Measurements from ENCODE around the gene IRF2.

The IRF2 gene

GRCh38 chr4:184450045-184450444, 24.3 kb downstream of the IRF2 start:
- DNase-seq = no peak

DNA sequence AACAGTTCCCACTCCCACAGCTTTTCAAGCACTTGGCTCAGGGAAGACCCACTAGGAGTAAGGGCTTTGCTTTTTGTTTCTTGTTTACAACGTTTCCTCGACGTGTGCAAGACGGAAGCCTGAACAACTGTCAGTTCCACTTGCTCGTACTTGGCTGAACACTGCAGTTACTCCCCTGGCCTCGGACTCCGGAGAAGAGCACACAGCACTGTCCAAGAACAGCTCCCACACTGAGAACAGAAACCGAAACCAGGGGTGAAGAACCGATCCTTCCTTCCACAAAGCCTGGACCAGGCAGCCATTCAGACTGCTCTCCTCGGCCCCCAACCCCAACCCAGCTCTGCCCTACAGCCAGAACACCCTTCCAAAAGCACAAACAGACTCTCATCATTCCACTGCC, 25.5 kb downstream of the IRF2 start:
- no peak for DNase-seq

DNA sequence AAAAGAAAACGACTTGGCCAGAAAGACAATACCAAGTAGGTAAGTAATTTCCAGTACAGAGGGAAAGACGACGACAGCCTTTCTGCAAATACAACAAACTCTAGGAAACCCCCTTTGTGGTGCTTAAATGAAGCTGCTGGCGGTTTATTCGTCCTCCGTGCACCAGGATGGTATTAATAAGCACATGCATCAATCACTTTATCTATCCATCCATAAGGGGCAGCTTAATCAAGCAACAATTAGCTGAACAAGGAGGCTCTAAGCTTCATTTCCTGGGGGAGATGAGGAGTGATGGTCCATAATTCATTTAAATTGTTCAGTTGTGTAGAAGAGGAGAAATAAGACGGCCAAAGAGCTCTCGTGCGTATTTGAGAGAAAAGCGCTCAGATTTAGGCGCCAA, 26.2 kb downstream of the IRF2 start:
- no peak for DNase-seq

DNA sequence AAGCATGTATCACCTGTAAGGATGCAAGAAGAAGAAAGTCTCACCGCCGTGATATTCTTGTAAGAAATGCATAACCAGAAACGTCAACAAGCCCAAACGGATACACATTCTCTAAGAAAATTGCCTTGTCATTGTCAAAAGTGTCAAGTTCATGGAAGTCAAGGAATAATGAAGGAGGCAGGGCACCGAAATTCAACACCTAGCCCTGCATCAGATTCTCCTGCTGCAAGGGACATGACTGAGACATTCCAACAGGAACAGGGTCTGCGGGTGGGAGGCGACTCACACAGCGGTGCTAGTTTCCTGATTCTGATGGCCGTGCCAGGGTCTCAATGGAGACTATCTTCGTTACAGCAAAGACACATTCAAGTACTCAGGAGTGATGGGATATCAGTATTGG, 26.7 kb downstream of the IRF2 start:
- no peak for DNase-seq

DNA sequence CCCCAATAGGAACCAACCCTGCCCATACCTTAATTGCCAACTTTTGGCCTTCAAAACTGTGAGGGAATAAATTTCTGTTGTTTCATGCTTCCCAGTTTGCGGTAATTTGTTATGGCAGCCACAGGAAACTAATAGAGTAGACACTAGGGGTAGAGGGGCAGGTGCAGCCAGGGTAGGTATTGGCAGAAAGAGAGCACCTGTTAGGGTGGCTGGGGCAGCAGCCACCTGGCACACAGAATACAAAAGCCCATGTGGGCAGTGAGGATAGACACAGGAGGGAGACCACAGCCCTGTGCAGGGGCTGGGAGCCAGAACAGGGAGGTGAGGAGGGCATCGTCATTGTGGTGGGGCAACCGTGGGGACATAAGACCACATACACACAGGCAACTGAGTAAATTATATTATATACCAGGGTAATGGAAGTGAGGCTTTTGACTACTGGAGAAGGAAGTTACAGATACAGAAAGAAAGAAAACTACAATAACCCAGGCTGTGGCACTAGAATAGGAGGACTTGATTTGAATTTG, 28.2 kb downstream of the IRF2 start:
- DNase-seq = no peak

DNA sequence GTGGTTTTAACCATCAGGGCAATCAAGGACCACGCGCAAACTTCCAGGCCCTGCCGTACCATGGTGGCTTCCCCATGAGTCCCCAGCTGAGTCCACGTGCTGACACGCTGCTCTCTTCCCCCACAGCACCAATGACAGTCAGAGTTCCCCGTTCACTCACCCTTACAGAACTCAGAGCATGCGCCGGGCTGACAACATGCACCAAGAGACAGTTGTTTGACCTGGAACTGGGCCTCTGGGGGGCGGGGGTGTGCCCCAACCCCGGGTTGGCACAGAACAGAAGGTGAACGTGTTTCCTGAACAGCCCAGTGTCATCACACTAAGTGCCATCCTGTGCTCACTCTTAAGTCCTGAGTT, 29.4 kb downstream of the IRF2 start:
- peak; percentile 22 for DNase-seq

DNA sequence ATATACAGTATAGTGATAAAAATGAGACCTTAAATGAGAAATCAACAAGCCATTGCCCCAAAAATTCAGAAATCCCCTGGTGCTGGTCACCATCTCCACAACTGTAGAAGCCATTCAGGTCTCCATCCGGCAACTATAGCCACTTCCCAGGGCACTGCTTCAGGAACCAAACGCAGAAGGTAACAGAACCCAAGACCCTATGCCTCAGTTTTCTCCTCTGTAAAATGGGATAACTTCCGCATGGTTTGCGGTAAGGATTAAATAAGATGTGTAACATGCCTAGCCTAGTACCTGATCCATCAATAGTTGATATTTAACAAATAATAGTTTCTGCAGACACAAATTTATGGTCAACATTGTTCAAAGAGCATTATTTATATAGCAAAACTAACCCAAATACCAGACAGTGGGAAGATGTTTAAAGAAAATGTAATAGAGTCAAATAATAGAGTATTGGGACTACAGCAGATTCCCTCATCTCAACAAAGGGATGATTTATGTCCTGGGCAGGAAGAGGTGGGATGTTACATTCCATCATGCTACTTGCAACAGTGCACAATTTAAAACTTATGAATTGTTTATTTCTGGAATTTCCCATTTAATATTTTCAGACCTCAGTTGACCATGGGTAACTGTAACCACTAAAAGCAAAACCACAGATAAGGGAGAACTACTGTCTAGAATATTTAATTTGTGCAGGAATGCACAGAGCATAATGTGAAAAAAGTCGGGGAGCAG, 30.0 kb downstream of the IRF2 start:
- no peak for DNase-seq

- no peak for DNase-seq
These were observed 31.0 kb downstream of the IRF2 start for GRCh38 chr4:184443318-184443717.

GRCh38 chr4:184442314-184442635, 32.1 kb downstream of the IRF2 start:
- DNase-seq = no peak

DNA sequence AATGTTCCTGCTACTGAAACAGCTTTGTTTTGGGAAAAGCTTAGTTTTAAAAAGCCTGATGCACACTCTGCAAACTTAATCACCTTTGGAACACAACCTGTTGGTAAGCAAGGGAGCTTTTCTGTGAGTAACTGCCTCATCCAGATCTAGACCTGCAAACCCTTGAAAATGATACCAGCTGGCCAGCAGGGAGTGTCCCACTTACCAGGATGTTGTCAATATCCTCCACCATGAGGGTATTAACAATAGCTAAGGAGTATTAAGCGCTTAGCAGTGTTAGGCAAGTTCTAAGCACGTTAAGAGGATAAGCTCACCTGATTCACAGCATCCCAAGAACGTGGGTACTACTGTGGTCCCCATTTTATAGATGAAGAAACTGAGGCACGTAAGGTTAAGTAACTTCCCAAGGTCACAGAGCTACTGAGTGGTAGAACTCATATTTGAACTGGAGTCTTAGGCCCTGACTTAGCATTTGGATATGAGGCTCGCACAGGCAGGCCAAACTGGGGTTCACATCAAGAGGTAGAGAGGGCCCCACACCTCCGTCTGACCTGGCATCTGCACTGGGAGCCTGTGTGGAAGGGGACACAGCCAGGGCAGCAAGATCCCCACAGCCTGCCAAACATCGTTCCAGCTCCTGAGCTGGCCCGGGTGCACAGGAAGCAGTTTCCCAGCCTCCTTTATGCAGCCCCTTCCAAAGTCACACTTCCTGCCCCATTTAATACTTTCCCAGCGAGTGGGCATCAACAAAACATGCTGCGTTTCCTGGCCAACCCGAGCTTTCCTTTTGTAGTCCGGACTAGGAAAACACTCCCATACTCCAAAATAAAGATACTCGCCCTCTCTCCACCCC, 32.7 kb downstream of the IRF2 start:
- DNase-seq = no peak

DNA sequence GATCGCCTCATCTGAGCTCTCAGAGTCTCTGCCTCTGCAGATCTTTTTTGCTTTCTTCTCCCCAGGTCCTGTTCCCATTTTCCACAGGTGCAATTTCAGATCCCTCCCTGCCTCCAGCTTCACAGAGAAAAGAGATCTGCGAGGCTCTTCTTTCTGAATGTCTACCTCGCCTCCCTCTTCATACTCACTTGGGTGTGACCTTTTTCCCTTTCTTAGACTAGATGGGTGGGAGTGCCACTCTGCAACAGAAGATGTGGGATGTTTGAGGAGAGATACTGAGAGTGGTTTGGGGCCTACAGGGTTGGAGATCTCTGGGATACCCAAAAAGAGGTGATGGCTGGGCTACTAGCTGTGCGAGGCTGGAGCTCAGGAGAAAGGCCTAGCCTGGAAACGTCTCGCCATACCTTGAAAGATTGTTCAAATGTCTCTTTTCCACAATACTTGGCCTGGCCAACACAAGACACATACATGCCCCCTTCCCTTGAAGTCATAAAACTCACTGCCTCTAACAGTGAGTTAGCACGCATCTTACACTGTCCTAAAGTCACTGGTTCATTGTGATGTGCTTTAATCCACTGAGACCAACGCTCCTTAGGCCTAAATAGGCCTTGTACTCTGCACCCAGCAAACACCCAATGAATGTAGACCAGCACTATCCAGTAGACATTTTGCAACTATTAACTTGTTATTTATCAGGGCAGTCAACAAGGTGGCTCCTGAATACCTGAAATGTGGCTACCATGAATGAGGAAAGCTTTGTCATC, 33.6 kb downstream of the IRF2 start:
- no peak for DNase-seq

- no peak for DNase-seq
These were observed 34.3 kb downstream of the IRF2 start for GRCh38 chr4:184439856-184440594.

DNA sequence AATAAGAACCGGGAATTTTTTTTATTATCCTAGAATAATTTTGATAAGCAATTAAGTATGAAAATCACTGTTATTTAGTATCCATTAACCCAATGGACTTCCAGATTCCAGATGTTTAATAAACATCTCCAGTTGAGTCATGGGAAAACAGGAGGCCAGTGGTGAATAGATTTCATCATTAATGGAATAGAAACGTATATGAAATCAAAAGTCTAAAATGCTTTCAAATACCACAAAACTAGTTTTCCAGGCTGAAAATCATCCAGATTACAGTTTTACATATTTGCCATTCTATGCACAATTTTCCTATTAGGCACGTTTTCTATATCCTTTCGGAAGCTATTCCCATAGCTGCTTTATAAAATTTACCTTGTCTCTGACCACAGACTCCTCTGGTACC, 35.0 kb downstream of the IRF2 start:
- no peak for DNase-seq

DNA sequence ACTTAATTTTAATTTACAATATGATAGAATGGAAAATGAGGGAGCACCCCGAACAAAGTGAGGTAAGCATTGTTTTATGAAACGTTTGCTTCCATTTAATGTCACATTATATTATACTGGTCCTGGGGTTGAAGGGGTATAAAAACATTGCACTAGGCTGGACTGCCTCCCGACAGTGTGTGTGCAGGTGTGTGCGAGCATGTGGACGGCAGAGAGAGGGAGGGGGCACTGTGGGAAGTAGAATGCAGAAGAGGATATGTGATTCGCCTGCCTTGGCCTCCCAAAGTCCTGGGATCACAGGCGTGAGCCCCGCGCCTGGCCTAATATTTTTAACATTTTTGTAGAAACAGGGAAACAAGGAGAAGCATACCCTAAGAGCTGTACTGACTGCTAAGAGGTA, 36.0 kb downstream of the IRF2 start:
- DNase-seq = no peak

DNA sequence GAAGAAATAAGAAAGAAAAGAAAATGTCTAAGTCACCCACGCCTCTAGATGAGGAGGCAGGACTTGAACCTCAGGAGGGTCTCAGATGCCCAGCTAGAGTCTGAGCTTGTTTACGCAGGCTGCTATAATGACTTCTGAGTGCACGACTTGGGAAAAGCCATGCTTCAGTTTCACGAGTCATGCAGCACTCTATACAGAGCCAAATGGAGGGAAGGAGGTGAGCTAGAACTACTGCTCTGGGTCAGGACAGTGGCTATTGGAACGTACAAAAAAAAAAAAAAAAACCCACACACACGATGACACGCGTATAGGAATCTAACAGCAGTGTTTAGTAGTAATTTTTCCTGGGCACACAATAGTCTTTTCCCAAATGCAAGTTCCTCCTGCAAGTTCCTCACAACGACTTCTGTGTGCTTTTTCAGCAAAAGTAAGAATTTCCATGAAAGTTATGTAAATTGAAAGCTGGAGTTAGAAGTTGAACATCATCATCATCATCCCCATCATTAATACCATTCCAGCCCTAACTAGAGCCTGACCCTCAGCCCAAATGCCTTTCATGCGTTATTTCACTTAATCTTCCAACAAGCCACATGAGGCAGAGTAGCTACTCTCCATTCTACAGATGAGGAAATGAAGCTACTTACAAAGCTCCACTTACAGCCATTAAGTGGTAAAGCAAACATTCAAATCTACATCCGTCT, 36.6 kb downstream of the IRF2 start:
- DNase-seq = no peak

- no peak for DNase-seq
These were observed 39.8 kb downstream of the IRF2 start for GRCh38 chr4:184434501-184435066.

- DNase-seq = no peak
These were observed 40.3 kb downstream of the IRF2 start for GRCh38 chr4:184434021-184434420.

GRCh38 chr4:184433258-184433892, 41.0 kb downstream of the IRF2 start:
- DNase-seq = no peak

- DNase-seq = no peak
These were observed 42.0 kb downstream of the IRF2 start for GRCh38 chr4:184432127-184432922.

DNA sequence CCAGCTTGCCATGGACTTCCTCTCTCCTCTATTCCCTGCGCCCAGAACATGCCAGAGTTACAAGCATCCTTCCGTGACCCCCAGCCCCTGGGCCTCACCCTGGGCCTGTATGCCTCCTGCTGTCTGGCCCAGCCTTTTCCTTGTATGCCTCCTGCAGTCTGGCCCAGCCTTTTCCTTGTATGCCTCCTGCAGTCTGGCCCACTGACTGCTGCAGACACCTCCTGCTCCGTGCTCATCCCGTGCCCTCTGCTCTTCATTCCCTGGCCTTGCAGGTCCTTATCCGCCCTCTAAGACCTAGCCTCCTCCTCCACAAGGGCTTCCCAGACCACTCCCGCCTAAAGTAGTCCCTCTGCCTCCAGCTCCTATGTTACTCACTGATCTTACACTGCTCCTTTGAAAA, 44.2 kb downstream of the IRF2 start:
- no peak for DNase-seq

DNA sequence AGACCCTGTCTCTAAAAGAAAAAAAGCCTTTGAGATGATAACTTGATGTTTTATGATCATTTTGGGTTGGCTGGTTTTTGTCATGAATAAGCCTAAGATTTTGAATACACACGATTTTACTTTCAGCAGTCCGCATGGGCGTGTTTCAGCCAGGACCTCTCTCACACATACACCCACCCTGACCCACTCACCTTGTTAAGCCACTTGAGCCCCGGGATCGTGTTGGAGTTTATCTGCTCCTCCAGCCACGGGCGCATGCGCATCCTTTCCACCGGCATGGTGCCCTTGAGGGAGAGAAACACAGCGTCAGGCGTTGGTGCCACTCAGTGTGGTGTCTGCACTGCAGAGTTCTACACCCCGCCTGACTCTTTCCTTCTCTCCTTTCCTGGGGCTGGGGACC, 45.6 kb downstream of the IRF2 start:
- DNase-seq = no peak
